ENCODE results near the gene TRIM24. TPM values are rescaled to one million over a fixed set of nuclear protein-coding genes. Genes with fewer than 3 reads are reported as not detected.
"Not testable (repeated sequence)": the region's sequence is repeated elsewhere in the genome, so short reads cannot be mapped to it uniquely, and the experiment has no call there.

Gene TRIM24
- total RNA-seq, 1 donor from 2014 or later = 4.6 TPM

GRCh38 chr7:138460649-138461607 is 869 bp downstream of the TRIM24 start:
- no peak for DNase-seq (ENCODE audit: low read depth, low spot score)

GRCh38 chr7:138463291-138463618 is 3.2 kb downstream of the TRIM24 start:
- not testable (repeated sequence) for DNase-seq (ENCODE audit: low read depth, low spot score)

- no peak for DNase-seq (ENCODE audit: low read depth, low spot score)
Measured at GRCh38 chr7:138465046-138465445, 5.0 kb downstream of the TRIM24 start.

- DNase-seq (ENCODE audit: low read depth, low spot score) = not testable (repeated sequence)
Measured at GRCh38 chr7:138466069-138466756, 6.2 kb downstream of the TRIM24 start.

DNA sequence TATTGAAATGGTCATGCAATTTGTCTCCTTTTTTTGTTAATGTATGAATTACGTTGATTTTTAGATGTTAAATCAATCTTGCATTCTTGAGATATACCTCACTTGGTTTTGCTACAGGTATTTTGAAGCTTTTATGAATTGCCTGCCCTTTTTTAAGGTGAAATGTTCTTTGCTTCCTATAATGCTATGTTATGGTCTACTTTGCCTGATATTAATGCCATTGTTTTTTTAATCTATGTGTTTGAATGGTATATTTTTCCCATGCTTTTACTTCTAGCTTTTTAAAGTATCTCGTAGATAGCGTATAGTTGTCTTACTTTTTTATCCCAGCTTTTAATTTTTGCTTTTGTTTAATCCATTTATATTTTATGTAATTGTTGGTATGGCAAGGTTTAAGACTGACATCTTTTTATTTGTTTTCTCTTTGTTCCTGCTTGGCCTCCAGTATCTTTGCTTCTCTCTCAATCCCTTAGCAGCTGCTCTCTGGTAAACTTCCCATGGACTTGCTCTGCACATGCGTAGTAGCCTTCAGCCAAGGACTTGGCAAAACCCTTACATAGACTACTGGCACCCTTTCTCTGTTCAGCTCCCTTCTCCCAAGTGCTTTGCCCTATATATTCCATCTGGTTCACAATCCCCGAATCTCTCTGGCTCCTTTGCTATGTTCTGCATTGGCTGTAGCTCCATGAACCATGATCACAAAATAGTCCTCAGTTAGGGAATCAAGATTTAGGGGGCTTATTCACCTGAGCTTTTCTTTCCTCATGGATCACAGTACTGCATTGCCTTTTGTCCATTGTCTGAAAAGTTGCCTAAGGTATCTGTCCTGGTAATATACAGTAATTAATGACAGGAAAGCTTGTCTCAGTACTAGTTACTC is 8.4 kb downstream of the TRIM24 start:
- no peak for DNase-seq (ENCODE audit: low read depth, low spot score)

DNA sequence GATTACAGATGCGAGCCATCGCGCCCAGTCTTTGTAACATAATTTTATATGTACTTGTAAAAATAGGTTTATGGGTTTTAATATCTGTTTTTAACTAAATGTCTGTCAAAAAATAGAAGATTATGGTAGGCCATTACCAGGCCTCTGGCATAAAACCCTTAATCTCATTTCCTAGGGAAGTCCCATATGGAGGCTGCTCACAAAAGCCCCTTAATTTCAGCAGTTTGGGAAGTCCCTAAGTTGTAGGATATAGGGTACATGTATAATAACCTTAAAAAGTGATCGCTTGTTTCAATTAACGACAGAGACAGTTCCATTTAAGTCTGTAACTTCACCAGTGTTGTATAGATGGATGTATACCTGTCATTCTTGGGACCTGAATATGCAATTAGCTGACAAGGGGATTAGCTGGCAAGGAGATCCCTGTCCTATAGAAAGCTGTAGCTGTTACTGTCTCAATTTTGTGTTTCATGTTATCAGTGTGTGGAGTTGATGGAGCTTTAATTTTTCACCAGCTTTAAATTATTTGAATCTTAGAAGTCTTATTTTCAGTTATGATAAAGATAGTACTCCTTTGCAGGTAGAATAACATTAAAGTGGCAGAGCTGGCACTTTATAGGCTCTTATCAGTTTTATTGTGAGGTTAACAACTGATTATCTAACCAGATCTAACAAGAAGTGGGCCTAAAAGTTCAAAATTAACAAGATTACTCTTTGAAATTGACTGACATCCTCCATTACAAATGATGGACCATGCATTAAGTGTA is 10.5 kb downstream of the TRIM24 start:
- no peak for DNase-seq (ENCODE audit: low read depth, low spot score)

- DNase-seq (ENCODE audit: low read depth, low spot score) = no peak
Measured at GRCh38 chr7:138472292-138473079, 12.4 kb downstream of the TRIM24 start.

- DNase-seq (ENCODE audit: low read depth, low spot score) = no peak
Measured at GRCh38 chr7:138475377-138475776, 15.3 kb downstream of the TRIM24 start.

GRCh38 chr7:138477081-138477578 is 17.1 kb downstream of the TRIM24 start:
- DNase-seq (ENCODE audit: low read depth, low spot score) = no peak

DNA sequence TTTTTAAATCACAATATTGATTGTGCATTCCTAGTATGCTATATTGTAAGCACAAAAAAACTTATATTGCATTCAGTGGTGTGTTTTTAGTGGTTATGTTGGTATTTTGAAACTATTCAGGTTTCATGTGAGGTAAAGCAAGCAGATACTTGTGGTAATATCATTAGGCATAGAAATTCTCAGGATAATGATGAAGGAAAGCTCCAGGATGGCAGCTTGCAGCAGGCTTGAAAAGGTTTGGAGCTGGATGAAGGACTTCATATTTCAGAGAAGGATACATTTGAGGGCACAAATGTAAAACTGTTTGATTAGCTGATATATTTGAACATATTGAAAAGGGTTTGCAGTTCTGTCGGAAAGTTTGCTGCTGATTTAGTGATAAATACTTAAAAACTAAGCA is 17.5 kb downstream of the TRIM24 start:
- DNase-seq (ENCODE audit: low read depth, low spot score) = no peak

DNA sequence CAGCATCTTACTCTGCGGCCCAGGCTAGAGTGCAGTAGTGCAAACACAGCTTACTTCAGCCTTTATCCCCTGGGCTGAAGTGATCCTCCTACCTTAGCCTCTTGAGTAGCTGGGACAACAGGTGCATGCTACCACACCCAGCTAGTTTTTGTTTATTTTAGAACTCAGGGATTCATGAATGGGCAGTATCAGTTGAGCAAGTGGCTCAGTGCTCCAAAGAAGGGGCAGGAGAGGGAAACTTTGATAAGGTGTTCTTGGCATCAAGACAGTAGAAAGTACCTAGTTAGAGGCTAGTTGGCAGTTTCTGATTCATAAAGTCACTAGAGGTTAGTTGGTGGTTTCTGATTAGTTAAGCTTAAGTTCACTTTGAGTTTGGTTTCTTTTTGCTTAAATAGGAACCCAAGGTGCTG is 18.4 kb downstream of the TRIM24 start:
- DNase-seq (ENCODE audit: low read depth, low spot score) = no peak

DNA sequence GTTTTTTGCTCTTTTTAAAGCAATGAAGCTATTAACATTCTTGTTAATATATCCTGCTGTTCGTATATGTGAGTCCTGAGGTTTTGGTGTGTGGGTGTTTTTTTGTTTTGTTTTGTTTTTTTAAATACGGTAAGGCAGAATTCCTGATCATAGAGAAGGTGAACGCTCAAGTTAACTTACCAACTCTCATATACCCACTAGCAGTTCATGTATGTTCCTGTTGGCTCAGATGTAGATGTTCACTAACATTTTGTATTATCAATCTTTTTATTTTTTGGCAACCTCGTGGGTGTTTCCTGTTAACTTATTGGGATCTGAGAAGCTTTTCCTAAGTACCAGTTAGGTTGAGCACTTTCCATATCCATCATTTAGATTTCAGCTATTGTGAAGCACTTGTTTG is 20.5 kb downstream of the TRIM24 start:
- no peak for DNase-seq (ENCODE audit: low read depth, low spot score)

DNA sequence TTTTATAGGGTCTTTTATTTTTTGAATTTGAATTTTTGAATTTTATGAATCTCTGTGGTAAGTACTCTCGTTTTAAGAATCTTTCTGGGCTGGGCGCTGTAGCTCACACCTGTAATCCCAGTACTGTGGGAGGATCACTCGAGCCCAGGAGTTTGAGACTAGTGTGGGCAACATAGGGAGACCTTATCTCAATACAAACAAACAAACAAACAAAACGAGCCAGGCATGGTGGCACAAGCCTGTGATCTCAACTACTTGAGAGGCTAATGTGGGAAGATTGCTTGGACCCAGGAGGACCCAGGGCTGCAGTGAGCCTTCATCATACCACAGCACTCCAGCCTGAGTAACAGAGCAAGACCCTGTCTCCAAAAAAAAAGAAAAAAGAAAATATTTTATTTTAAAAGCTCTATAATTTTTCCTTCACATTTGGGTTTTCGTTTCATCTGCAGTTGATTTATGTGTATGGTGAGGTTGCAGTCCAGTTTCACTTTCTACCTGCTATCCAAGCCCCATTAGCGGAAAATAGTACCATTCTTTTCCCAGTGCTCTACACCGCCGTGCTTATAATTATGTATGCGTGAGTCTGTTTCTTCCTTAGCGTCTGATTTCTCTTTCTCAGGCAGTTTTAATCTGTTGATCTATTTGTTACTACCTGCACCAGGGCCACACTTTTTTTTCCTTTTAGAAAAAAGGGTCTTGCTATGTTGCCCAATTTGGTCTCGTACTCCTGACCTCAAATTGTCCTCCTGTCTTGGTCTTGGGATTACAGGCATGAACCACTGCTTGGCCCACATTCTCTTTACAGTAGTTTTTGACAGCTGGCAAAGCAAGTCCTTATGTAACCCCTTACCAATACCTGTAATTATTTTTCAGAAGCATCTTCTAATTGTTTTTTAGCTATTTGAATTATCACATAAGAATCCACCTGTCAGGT is 21.7 kb downstream of the TRIM24 start:
- no peak for DNase-seq (ENCODE audit: low read depth, low spot score)

- no peak for DNase-seq (ENCODE audit: low read depth, low spot score)
Measured at GRCh38 chr7:138483531-138483930, 23.5 kb downstream of the TRIM24 start.

GRCh38 chr7:138485508-138485907 is 25.4 kb downstream of the TRIM24 start:
- not testable (repeated sequence) for DNase-seq (ENCODE audit: low read depth, low spot score)

- not testable (repeated sequence) for DNase-seq (ENCODE audit: low read depth, low spot score)
Measured at GRCh38 chr7:138489139-138489538, 29.1 kb downstream of the TRIM24 start.

- no peak for DNase-seq (ENCODE audit: low read depth, low spot score)
Measured at GRCh38 chr7:138491612-138492386, 31.7 kb downstream of the TRIM24 start.

DNA sequence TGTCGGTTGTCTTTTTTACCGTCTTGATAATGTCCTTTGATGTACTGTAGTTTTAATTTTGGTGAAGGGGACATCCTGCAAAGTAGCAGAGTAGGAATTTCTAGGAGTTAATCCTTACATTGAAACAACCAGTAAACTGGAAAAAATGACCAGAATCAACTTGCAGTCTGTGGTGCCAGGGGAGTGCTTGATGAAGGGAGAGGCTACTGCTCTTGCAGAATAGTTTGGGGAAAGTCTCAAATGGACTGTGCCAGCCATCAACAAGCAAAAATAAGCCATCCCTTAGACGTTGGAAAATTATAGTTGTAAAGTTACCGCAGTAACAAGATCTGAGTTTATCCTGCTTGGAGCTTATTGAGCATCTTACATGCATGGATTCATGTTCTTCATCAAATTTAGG is 32.4 kb downstream of the TRIM24 start:
- no peak for DNase-seq (ENCODE audit: low read depth, low spot score)

Data from pulmonary artery endothelial cell (primary cell).